Measurements from ENCODE around the gene ARHGAP19.

The ARHGAP19 gene

GRCh38 chr10:97228775-97229157 is 63.7 kb downstream of the ARHGAP19 start:
- DNase-seq (ENCODE audit: low read depth in 2 of 2): no peak

GRCh38 chr10:97228130-97228774 is 64.2 kb downstream of the ARHGAP19 start:
- DNase-seq (ENCODE audit: low read depth in 2 of 2): no peak

- DNase-seq (ENCODE audit: low read depth in 2 of 2): no peak
Observed at GRCh38 chr10:97226398-97226797, 66.0 kb downstream of the ARHGAP19 start.

- no peak for DNase-seq (ENCODE audit: low read depth in 2 of 2)
Observed at GRCh38 chr10:97224483-97225435, 67.7 kb downstream of the ARHGAP19 start.

- no peak for DNase-seq (ENCODE audit: low read depth in 2 of 2)
Observed at GRCh38 chr10:97222326-97222961, 70.0 kb downstream of the ARHGAP19 start.

GRCh38 chr10:97220355-97220754 is 72.1 kb downstream of the ARHGAP19 start:
- no peak for DNase-seq (ENCODE audit: low read depth in 2 of 2)

- no peak for DNase-seq (ENCODE audit: low read depth in 2 of 2)
Observed at GRCh38 chr10:97217299-97217698, 75.1 kb downstream of the ARHGAP19 start.

- DNase-seq (ENCODE audit: low read depth in 2 of 2): no peak
Observed at GRCh38 chr10:97215619-97216260, 76.7 kb downstream of the ARHGAP19 start.

- no peak for DNase-seq (ENCODE audit: low read depth in 2 of 2)
Observed at GRCh38 chr10:97213431-97213830, 79.0 kb downstream of the ARHGAP19 start.

- no peak for DNase-seq (ENCODE audit: low read depth in 2 of 2)
Observed at GRCh38 chr10:97211229-97211628, 81.2 kb downstream of the ARHGAP19 start.

- DNase-seq (ENCODE audit: low read depth in 2 of 2): peak; percentile 40 to 65
Observed at GRCh38 chr10:97210543-97210960, 81.9 kb downstream of the ARHGAP19 start.

GRCh38 chr10:97207756-97208346 is 84.6 kb downstream of the ARHGAP19 start:
- no peak for DNase-seq (ENCODE audit: low read depth in 2 of 2)

- DNase-seq (ENCODE audit: low read depth in 2 of 2): no peak
Observed at GRCh38 chr10:97207131-97207530, 85.3 kb downstream of the ARHGAP19 start.

- DNase-seq (ENCODE audit: low read depth in 2 of 2): no peak
Observed at GRCh38 chr10:97204826-97205679, 87.4 kb downstream of the ARHGAP19 start.

- DNase-seq (ENCODE audit: low read depth in 2 of 2): no peak
Observed at GRCh38 chr10:97203220-97203619, 89.2 kb downstream of the ARHGAP19 start.

- DNase-seq (ENCODE audit: low read depth in 2 of 2): no peak
Observed at GRCh38 chr10:97200616-97201015, 91.8 kb downstream of the ARHGAP19 start.

GRCh38 chr10:97199152-97199551 is 93.3 kb downstream of the ARHGAP19 start:
- DNase-seq (ENCODE audit: low read depth in 2 of 2): no peak

GRCh38 chr10:97197030-97197500 is 95.4 kb downstream of the ARHGAP19 start:
- DNase-seq (ENCODE audit: low read depth in 2 of 2): no peak

GRCh38 chr10:97196223-97197029 is 96.0 kb downstream of the ARHGAP19 start:
- DNase-seq (ENCODE audit: low read depth in 2 of 2): peak; percentile 39 to 46

Measured in stimulated activated CD8-positive, alpha-beta memory T cell treated with anti-CD3 and anti-CD28 coated beads, Interleukin-2, amount 100 ng/mL, for 48 hours (primary cell).